Measurements from ENCODE around the gene PADI3. TPM values are rescaled to one million over a fixed set of nuclear protein-coding genes. Genes with fewer than 3 reads are reported as not detected.

The PADI3 gene
- total RNA-seq, 4 donors from 2014 or later, result 0.20 to 0.31 TPM; not detected in 2

- TF ChIP-seq POLR2AphosphoS5 (IDR thresholded peaks at IDR 0.05) (no peak), CTCF (IDR thresholded peaks at IDR 0.05) (no peak), POLR2A (IDR thresholded peaks at IDR 0.05) (no peak), EP300 (IDR thresholded peaks at IDR 0.05) (no peak)
- ATAC-seq, result no peak
- no peaks in the 10 kb centered on the region for H3K4me1 ChIP-seq
- H3K36me3 ChIP-seq, result no peaks in the 10 kb centered on the region
- H3K27me3 ChIP-seq, result peaks cover 46% of the 10 kb centered on the region
- no peak overlapping the region for H3K4me3 ChIP-seq
- WGBS, 2 donors (ENCODE audit: low coverage in 1 of 2), result no CpG with 5 or more reads among the region's 4 CpGs
- no peak overlapping the region for H3K27ac ChIP-seq
- H3K9me3 ChIP-seq, result peaks cover 0 to 36% (median 0%) of the 10 kb centered on the region in 3 donors
Measured at GRCh38 chr1:17295292-17295691, 46.4 kb downstream of the PADI3 start.

GRCh38 chr1:17296086-17296485, 47.2 kb downstream of the PADI3 start:
- Histone ChIP-seq H3K27ac (no peak overlapping the region), H3K4me1 (no peaks in the 10 kb centered on the region), H3K4me3 (no peak overlapping the region), H3K9me3 (peaks cover 0 to 44% (median 0%) of the 10 kb centered on the region in 3 donors), H3K36me3 (no peaks in the 10 kb centered on the region), H3K27me3 (peaks cover 46% of the 10 kb centered on the region)
- ATAC-seq, result no peak
- TF ChIP-seq POLR2AphosphoS5 (IDR thresholded peaks at IDR 0.05) (no peak), EP300 (IDR thresholded peaks at IDR 0.05) (no peak), POLR2A (IDR thresholded peaks at IDR 0.05) (no peak), CTCF (IDR thresholded peaks at IDR 0.05) (no peak)
- 50 to 65% methylated on average over 1 to 5 of the region's 5 CpGs for WGBS, 2 donors (ENCODE audit: low coverage in 1 of 2)

- H3K27ac ChIP-seq, result no peak overlapping the region
- no peaks in the 10 kb centered on the region for H3K4me1 ChIP-seq
- peaks cover 32% of the 10 kb centered on the region for H3K27me3 ChIP-seq
- H3K36me3 ChIP-seq, result no peaks in the 10 kb centered on the region
- ATAC-seq, result no peak
- no peak overlapping the region for H3K4me3 ChIP-seq
- H3K9me3 ChIP-seq, result peaks cover 0 to 62% (median 0%) of the 10 kb centered on the region in 3 donors
- TF ChIP-seq POLR2A (IDR thresholded peaks at IDR 0.05) (no peak), EP300 (IDR thresholded peaks at IDR 0.05) (no peak), POLR2AphosphoS5 (IDR thresholded peaks at IDR 0.05) (no peak), CTCF (IDR thresholded peaks at IDR 0.05) (no peak)
- 51 to 75% methylated on average over 2 to 4 of the region's 7 CpGs for WGBS, 2 donors (ENCODE audit: low coverage in 1 of 2)
Measured at GRCh38 chr1:17297991-17298390, 49.1 kb downstream of the PADI3 start.

- Histone ChIP-seq H3K27ac (no peak overlapping the region), H3K27me3 (peaks cover 20% of the 10 kb centered on the region), H3K36me3 (no peaks in the 10 kb centered on the region), H3K9me3 (peaks cover 0 to 46% (median 0%) of the 10 kb centered on the region in 3 donors), H3K4me3 (no peak overlapping the region), H3K4me1 (no peaks in the 10 kb centered on the region)
- 75 to 81% methylated on average over 4 to 5 of the region's 5 CpGs for WGBS, 2 donors (ENCODE audit: low coverage in 1 of 2)
- TF ChIP-seq POLR2A (IDR thresholded peaks at IDR 0.05) (no peak), EP300 (IDR thresholded peaks at IDR 0.05) (no peak), POLR2AphosphoS5 (IDR thresholded peaks at IDR 0.05) (no peak), CTCF (IDR thresholded peaks at IDR 0.05) (no peak)
- ATAC-seq, result no peak
Measured at GRCh38 chr1:17301767-17302166, 52.9 kb downstream of the PADI3 start.

- ATAC-seq, result no peak
- Histone ChIP-seq H3K36me3 (no peaks in the 10 kb centered on the region), H3K27me3 (peaks cover 46% of the 10 kb centered on the region), H3K27ac (no peak overlapping the region), H3K4me3 (no peak overlapping the region), H3K9me3 (peaks cover 0 to 34% (median 0%) of the 10 kb centered on the region in 3 donors), H3K4me1 (no peaks in the 10 kb centered on the region)
- TF ChIP-seq EP300 (IDR thresholded peaks at IDR 0.05), result no peak
- TF ChIP-seq POLR2AphosphoS5 (IDR thresholded peaks at IDR 0.05), result no peak
- TF ChIP-seq CTCF (IDR thresholded peaks at IDR 0.05), result no peak
- TF ChIP-seq POLR2A (IDR thresholded peaks at IDR 0.05), result no peak
- WGBS, 2 donors (ENCODE audit: low coverage in 1 of 2), result 20% methylated on average over 6 of the region's 6 CpGs; no CpG with 5 or more reads in 1 of the 2 donors
Measured at GRCh38 chr1:17304151-17304825, 55.4 kb downstream of the PADI3 start.
